Mucosa of stomach (tissue), 1 donor: Measurements from ENCODE around the gene RBP2.

Experiments
- H3K27me3 ChIP-seq: one replicate; pipeline ENCODE4 v1.7.0; 2013; ENCODE audit warnings: mild to moderate bottlenecking, low read length; ENCODE audit not compliant: control insufficient read depth, insufficient read depth
- H3K36me3 ChIP-seq: one replicate; pipeline ENCODE4 v1.7.0; 2013; ENCODE audit warnings: low read length; ENCODE audit not compliant: control insufficient read depth, insufficient read depth
- H3K4me1 ChIP-seq: one replicate; pipeline ENCODE4 v1.7.0; 2013; ENCODE audit warnings: mild to moderate bottlenecking, low read length; ENCODE audit not compliant: control insufficient read depth, insufficient read depth
- H3K4me3 ChIP-seq: one replicate; pipeline ENCODE4 v1.7.0; 2013; ENCODE audit warnings: low read length
- H3K9ac ChIP-seq: one replicate; pipeline ENCODE4 v1.7.0; 2013; ENCODE audit warnings: mild to moderate bottlenecking, low read length, moderate library complexity
- H3K9me3 ChIP-seq: one replicate; pipeline ENCODE4 v1.7.0; 2013; ENCODE audit warnings: mild to moderate bottlenecking, low read length, moderate library complexity; ENCODE audit not compliant: control insufficient read depth
- donor health status: Pancreatic carcinoma.

Gene RBP2

DNA sequence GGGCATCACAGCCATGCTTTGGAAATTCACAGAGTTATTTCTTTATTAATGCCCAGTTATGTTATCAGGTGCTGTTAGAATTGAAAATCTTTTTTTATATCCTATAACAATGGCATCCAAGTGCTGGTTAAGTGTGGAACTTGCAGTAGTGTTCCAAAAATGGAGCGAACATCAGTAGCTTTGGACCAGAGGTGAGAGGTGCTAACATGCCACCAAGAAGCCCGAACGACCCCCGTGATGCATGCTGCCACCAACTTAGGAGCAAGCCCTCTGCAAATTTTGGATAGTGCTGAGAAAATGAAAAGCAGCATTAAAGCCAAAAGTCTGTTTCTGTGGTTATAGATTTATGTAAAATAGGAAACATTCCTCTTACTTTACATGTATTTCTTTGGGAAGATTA, 38.4 kb upstream of the RBP2 start:
- H3K4me1 ChIP-seq, result no peaks in the 10 kb centered on the region
- H3K27me3 ChIP-seq, result no peaks in the 10 kb centered on the region
- H3K36me3 ChIP-seq, result no peaks in the 10 kb centered on the region
- no peaks in the 10 kb centered on the region for H3K9me3 ChIP-seq
- H3K9ac ChIP-seq, result no peak overlapping the region
- H3K4me3 ChIP-seq, result no peak overlapping the region

- Histone ChIP-seq H3K4me3 (no peak overlapping the region), H3K9ac (no peak overlapping the region), H3K9me3 (no peaks in the 10 kb centered on the region), H3K27me3 (no peaks in the 10 kb centered on the region), H3K36me3 (no peaks in the 10 kb centered on the region), H3K4me1 (no peaks in the 10 kb centered on the region)
Observed at GRCh38 chr3:139509631-139510030, 33.3 kb upstream of the RBP2 start.

DNA sequence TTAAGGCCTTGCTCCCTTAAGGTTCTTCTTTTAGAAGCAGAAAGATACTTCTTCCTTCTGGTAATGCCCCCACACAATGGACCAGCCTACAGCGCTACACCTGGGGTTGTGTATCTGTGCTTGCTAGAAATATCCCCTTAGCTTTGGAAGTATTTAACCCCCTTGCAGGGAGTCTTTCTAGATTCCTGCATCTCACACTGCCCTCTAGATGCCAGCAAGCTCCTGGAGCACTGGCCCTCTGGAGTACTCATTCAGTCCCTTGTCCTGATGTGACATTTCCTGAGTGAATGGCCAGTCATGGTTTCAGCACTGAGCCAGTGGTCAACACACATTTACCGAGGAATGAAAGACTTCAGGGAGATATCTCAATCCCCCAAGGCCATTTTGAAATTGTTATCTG, 30.4 kb upstream of the RBP2 start:
- H3K9ac ChIP-seq, result no peak overlapping the region
- no peaks in the 10 kb centered on the region for H3K4me1 ChIP-seq
- no peaks in the 10 kb centered on the region for H3K9me3 ChIP-seq
- H3K36me3 ChIP-seq, result no peaks in the 10 kb centered on the region
- H3K27me3 ChIP-seq, result no peaks in the 10 kb centered on the region
- H3K4me3 ChIP-seq, result no peak overlapping the region

DNA sequence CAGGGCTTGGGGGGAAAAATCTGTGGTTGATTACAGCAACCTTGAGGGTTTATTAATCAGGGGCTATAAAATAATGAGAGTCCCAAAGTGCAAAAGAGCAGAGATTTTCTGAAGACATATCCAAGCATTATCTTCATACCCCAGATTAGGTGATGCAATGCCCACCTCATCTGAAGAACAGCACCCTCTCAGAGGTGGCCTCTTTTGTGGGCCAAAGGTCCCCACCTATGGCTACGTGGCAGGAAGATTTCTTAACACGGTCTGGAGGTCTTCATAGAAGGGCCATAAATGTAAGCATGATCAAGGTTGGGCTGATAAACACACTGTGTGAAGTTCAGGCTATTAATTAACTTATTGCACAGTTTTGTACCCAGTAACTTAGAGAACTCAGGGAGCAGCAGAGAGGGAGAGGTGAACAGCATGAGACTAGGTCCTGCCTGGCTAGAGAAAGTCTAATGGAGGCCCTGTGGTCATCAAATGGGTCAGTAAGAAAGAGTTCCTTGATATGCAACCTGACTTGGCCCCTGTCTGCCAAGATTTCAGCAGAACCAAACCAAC, 29.6 kb upstream of the RBP2 start:
- Histone ChIP-seq H3K9ac (no peak overlapping the region), H3K27me3 (no peaks in the 10 kb centered on the region), H3K4me1 (no peaks in the 10 kb centered on the region), H3K9me3 (no peaks in the 10 kb centered on the region), H3K36me3 (no peaks in the 10 kb centered on the region), H3K4me3 (no peak overlapping the region)

DNA sequence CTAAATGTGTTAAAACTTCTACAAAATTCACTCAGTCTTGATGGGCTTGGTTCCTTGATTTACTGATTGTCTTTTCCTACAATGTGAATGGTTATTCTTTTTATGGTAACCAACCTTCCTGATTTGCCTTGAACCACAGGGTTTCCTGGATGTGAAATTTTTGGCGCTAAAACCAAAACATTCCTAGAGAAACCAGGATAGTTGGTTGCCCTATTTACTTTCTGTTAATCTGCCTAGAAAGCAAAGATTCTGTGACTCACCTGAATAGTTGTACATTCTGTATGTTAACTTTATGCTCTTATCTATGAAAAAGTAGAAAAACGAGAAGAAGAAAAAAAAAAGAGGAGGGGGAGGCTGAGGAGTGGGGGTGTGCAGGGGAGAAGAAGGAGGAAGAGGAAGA, 23.2 kb upstream of the RBP2 start:
- H3K9me3 ChIP-seq, result no peaks in the 10 kb centered on the region
- no peak overlapping the region for H3K9ac ChIP-seq
- H3K27me3 ChIP-seq, result no peaks in the 10 kb centered on the region
- H3K4me3 ChIP-seq, result no peak overlapping the region
- no peaks in the 10 kb centered on the region for H3K36me3 ChIP-seq
- H3K4me1 ChIP-seq, result no peaks in the 10 kb centered on the region

GRCh38 chr3:139493826-139494385, 17.6 kb upstream of the RBP2 start:
- Histone ChIP-seq H3K9me3 (no peaks in the 10 kb centered on the region), H3K27me3 (no peaks in the 10 kb centered on the region), H3K4me1 (no peaks in the 10 kb centered on the region), H3K9ac (no peak overlapping the region), H3K4me3 (no peak overlapping the region), H3K36me3 (no peaks in the 10 kb centered on the region)

GRCh38 chr3:139491966-139492365, 15.7 kb upstream of the RBP2 start:
- Histone ChIP-seq H3K9me3 (no peaks in the 10 kb centered on the region), H3K4me3 (no peak overlapping the region), H3K36me3 (no peaks in the 10 kb centered on the region), H3K4me1 (no peaks in the 10 kb centered on the region), H3K27me3 (no peaks in the 10 kb centered on the region), H3K9ac (no peak overlapping the region)

GRCh38 chr3:139491027-139491700, 14.8 kb upstream of the RBP2 start:
- H3K36me3 ChIP-seq, result no peaks in the 10 kb centered on the region
- no peak overlapping the region for H3K9ac ChIP-seq
- H3K27me3 ChIP-seq, result no peaks in the 10 kb centered on the region
- no peak overlapping the region for H3K4me3 ChIP-seq
- H3K9me3 ChIP-seq, result no peaks in the 10 kb centered on the region
- H3K4me1 ChIP-seq, result no peaks in the 10 kb centered on the region

DNA sequence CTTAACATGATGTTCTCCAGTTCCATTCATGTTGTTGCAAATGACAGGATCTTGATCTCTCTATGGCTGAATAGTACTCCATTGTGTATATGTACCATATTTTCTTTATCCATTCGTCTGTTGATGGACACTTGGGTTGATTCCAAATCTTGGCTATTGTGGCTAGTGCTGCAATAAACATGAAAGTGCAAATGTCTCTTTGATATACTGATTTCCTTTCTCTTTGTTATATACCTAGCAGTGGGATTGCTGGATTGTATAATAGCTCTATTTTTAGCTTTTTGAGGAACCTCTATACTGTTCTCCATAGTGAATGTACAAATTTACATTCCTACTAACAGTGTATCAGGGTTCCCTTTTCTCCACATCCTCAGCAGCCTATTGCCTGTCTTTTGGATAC, 5.9 kb upstream of the RBP2 start:
- H3K4me1 ChIP-seq, result peaks cover 11% of the 10 kb centered on the region
- no peaks in the 10 kb centered on the region for H3K9me3 ChIP-seq
- no peaks in the 10 kb centered on the region for H3K27me3 ChIP-seq
- no peak overlapping the region for H3K4me3 ChIP-seq
- H3K36me3 ChIP-seq, result no peaks in the 10 kb centered on the region
- H3K9ac ChIP-seq, result no peak overlapping the region

GRCh38 chr3:139481116-139481515, 4.8 kb upstream of the RBP2 start:
- no peaks in the 10 kb centered on the region for H3K27me3 ChIP-seq
- H3K9me3 ChIP-seq, result no peaks in the 10 kb centered on the region
- H3K9ac ChIP-seq, result no peak overlapping the region
- H3K36me3 ChIP-seq, result no peaks in the 10 kb centered on the region
- no peak overlapping the region for H3K4me3 ChIP-seq
- H3K4me1 ChIP-seq, result peaks cover 20% of the 10 kb centered on the region

DNA sequence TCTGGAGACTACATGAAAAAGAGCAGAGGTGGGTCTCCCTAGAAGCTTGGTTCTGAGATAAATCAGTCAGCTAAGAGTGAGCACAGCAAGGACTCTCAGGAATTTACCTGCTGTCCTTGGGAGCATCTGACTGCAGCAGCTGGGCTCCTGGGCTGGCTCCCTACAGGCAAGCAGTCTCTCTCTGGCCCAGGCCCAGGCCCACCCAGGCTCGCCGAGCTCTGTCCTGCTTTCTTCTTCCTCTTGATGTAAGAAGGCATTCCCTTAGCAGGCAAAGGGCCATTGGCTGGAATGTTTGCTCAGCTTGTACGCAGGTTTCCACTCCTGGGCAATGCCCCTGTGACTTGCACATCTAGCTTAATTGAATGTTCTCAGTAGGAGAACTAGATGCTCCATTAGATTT, 4.3 kb upstream of the RBP2 start:
- H3K36me3 ChIP-seq, result no peaks in the 10 kb centered on the region
- no peak overlapping the region for H3K4me3 ChIP-seq
- H3K4me1 ChIP-seq, result peaks cover 20% of the 10 kb centered on the region
- no peak overlapping the region for H3K9ac ChIP-seq
- H3K27me3 ChIP-seq, result no peaks in the 10 kb centered on the region
- H3K9me3 ChIP-seq, result no peaks in the 10 kb centered on the region

DNA sequence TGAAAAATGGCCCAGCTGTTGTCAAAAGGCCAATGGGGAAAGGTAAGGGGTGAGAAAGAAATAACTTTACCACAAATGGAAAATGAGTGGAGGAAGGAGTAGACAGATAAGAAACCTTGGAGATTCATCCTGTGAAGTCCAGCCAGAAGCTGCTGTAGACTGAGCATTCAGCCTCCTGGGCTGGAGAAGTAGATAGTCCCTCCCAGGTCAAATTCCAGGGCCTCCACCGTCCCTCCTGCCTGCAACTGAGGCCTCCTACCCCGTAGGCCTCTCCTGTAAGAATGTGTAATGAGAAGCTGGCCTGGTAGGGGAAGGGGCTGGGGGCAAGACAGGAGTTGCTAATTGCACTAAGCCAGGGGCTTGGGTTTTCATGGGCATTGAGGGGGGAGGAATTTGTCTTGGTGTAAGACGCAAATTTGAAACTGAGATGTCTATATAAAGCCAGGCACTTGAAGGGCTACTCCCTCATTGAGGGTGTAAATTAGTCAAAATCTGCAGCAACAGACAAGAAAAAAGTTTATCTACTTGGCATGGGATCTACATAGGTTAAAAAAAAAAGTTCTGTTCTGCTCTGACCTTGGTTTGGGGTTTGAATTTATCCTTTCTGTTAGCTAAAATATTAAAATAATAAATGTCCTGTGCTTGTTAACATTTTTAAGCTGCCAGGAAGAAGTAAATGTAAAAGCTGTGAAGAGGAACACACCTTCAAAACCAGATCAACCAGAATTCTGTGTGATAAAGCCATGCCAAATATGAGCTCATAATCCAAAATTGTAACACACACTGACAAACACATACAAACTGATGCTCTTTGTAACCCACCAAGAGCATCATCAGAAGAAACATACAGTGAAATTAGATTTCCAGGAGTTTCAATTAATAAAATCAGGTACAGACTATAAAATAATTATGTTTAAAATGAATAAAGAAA, 1.7 kb upstream of the RBP2 start:
- Histone ChIP-seq H3K4me3 (no peak overlapping the region), H3K36me3 (no peaks in the 10 kb centered on the region), H3K4me1 (peaks cover 20% of the 10 kb centered on the region), H3K9ac (no peak overlapping the region), H3K27me3 (no peaks in the 10 kb centered on the region), H3K9me3 (no peaks in the 10 kb centered on the region)
